NOMO-1 (cell line): ENCODE results near the gene PROM2.

Source experiments
- DNase-seq, 2 experiments: peaks; one replicate each; lab custom pipeline; 2025; ENCODE audit not compliant: unreplicated experiment in 2 of 2; lab: John Stamatoyannopoulos, UW

PROM2 gene

DNA sequence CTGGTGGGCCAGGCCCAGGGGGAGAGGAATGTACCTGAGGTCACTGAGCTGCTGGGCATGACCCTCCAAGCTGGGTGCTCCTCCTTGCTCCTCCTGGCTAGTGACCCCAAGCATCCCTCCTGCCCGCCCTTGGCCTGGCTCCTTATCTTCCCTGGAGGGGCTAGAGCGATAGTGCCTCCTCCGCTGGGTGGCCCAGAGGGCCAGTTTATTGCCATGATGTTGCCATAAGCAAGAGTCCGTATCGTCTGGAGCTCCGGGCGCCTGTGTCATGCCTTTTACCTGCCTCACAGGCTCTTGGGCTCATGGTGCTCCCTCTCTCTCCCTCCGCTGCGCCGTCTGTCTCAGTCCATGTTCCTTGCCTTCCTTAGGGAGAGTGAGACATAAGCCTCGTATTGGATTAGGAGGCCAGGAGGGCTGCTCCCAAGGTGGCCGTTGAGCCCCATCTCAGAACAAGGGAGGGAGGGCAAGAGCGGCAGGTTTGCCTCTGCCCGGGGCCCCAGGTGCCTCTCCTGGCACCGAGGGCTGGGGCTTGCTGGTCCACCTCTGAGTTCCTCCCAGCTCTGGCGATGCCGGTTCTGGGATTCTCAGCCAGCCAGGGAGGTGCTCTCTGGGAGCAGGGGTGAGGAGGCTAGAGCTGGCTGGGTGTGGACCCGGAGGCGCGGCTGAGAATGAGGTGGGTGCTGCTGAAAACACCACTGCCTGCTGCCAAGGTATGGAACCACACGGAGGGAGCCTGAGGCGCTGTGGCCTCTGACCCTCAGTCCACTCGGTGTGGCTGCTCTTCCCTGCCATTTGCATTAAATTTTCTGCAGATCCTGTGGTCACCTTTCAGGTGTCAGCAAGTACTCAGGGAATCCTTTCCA lies 45.5 kb downstream of the PROM2 start:
- no peak for DNase-seq

DNA sequence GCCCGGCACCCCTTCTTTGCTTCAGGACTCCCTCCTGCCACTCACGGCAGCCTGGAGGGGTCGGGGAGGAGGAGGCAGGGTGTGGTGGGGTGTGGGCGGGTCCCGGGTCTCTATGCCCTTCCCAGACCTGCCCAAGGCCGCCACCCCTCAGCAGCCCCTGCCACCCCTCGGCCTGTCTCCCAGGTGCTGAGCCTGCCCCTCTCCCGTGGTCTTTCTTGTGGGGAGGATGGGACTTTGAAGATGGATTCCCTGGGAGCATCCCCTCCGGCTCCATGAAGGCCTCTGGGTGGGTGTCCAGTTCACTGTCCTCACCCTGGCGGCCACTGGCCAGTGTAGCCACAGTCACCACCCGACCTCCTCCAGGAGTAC lies 46.1 kb downstream of the PROM2 start:
- DNase-seq: no peak

DNA sequence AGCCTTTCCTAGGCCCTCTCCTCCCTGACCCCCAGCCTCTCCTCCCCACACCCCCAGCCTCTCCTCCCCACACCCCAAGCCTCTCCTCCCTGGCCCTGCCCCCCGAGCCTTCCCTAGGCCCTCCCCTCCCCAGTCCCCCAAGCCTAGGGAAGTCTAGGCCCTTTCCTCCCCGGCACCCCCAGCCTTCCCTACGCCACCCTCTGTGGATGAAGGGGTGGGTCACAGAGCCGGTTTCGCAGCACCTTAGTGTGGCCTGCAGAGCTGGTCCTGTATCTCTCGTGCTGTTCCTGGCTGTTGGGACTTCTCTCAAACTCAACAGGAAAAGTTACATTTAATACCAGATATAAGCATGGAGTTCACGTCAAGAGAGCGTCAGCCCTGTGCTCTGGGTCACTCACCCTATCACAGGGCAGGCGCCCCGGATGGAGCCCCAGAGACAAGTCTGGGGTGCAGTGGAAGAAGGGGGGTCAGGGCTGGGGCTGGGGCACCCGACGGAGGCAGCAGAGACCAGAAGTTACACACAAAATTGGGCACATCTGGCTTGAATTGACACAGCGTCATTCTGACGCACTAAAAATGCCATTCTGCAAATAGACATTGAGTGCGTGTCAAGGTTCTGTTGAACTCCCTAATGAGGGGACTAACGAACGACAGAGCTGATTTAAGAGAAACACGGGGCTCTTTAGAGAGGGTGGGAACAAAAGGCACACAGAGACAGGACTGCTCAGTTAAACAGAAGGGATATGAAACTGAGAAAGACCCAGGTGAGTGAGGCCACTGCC lies 46.9 kb downstream of the PROM2 start:
- DNase-seq: no peak

DNA sequence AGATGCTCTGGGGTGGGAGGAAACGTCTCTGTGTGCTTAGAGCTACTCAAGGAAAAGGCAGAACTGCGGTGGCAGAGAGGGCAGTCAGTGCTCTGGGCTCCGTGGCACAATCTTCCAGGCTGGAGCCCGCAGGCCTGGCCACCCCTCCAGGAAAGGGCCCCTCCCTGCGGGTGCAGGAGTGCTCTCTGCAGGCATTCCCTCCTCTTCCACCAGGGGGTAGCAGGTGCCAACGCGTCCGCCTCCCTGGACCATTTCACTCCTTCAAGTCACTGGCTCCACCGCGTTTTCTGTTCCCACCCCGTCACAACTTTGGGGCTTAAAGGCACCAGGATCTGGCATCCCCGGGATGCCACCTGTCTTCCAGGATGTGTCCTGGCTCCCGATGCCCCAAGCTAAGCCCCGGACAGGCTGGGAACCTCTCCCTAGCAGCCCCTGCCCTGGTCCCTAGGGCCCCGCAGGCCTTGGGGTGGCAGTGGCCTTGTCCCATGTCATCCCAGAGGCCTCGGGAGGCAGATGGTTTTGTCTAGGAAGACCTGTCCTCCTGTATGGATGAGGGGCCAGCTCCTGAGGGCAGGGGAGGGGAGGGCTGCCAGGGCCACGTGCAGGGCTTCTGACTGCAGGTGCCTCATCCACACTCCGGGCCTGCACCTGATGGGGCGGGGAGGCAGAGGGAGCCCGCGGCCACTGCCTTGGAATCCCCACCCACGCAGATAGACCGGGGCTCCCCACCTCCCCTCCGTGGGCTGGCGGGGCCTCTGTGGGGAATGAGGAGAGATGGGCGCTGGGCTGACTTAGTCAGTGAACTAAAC lies 49.3 kb downstream of the PROM2 start:
- no peak for DNase-seq

DNA sequence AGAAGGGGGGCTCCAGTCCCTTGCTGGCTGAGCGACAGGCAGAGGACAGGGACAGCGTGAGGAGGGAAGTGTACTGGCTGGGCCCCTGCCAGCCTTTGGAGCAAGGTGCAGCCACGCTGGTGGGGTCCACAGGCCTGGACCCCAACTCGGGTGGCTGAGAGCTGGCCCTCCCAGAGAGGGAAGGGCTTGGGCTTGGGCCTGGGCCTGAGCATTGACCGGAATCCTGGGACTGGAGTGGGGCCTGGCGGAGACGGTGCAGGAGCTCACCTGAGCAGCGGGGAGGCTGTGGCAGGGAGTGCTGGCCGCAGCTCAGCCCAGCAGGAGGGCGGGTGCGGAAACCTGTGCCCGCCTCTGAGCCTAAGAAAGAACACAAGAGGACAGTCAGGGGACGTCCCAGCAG lies 50.8 kb downstream of the PROM2 start:
- DNase-seq: no peak

DNA sequence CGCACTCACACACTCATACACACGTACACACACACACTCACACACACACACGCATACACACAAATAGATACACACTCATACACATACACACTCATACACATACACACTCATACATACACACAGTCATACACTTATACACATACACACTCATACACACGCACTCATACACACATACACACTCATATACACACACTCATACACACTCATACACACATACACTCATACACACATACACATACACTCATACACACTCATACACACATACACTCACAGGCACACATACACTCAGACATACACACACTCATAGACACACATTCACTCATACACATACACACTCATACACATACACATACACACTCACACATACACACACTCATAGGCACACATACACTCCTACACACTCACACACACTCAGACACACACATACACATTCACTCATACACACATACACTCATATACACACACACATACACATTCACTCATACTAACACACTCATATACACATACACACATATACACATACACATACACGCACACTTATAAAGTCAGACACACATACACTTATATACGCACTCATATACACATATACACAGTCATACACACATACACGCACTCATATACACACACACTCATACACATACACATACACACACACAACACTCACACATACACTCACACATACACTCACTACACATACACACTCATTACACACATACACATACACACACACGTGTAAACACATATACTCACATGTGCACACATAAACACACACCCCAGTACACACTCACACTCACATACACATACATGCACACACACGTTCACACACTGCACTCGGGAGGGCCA lies 51.6 kb downstream of the PROM2 start:
- DNase-seq: no peak

DNA sequence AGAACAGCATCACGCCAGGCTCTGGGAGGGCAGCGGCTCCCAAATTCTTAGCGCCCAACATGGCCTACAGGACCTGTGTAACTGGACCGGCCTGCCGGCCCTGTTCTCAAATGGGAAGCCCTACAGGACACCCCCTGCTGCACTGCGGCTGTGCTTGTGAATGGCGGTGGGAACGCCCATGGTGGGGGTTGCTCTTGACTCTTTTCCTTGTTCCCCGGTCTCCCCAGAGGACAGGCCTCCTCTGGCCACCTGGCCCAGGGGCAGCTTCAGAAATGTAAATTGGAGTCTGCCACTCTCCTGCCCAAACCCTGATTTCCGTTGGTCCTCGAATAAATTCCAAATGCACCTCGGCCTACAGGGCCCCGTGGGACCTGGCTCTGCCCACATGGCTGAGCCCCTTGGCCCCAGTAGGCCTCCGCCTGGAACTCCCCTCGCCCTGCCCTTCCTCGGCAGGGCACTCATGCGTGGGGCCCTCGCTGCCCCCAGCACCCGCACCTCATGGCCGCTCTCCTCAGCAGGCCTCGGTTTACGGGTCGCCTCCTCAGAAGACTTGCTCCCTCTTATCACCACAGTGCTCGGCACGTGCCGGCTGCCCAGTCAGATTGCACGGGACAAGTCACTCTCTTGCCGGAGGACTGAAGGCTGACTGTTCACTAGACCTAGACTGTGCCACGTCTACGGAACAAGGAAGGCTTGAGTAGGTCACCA lies 52.3 kb downstream of the PROM2 start:
- no peak for DNase-seq

DNA sequence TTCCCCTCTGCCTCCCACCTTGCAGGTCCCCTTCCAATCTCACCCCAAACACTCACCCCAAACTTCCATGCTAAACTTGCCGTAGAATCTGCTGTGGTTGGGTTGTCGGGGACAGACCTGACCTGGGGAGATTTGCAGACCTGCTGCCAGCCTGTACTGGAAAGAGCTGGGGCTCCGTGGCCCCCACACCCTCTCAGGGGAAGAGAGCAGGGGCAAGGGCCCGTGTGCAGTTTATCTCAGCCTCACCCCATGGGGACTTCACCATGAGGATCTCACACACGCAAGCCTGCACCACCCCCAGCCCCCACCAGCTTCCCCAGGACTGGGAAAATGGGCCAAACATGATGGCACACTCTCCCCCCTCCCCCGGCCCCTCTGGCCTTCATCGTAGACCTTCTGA lies 53.6 kb downstream of the PROM2 start:
- no peak for DNase-seq

DNA sequence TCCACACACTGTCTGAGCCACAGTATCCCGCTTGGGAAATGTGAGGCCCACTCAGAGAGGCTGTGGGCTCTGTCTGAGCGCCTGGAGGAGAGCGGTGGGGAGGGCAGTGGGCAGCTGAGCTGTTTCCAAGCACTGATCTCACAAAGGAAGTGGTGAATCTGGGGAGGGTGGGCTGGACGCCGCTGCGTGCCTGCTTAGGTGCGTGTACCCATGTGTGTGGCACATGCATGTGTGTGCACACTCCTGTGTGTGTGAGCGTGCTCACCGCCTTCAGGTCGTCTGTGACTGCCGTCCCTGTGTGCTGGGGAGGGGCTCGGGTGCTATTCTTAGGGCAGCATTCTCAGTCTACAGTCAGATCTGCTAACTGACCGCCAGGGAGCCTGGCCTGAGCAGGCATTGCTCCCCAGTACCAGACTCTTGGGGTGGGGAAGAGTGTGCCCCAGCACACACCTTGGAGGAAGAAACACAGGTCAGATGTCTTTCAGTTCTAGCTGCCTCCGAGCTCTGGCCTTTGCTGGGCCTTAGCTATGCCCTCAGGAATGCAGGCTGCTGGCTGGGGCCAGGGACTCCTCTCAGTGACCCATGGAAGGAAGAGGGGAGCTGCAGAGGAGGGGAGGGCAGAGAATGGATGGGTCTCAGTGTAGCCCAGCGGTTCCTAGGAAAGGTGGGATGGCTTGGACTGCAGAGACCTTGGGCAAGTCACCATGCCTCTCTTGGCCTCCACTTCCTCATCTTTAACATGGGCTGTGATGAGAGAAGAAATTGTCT lies 54.3 kb downstream of the PROM2 start:
- no peak for DNase-seq

DNA sequence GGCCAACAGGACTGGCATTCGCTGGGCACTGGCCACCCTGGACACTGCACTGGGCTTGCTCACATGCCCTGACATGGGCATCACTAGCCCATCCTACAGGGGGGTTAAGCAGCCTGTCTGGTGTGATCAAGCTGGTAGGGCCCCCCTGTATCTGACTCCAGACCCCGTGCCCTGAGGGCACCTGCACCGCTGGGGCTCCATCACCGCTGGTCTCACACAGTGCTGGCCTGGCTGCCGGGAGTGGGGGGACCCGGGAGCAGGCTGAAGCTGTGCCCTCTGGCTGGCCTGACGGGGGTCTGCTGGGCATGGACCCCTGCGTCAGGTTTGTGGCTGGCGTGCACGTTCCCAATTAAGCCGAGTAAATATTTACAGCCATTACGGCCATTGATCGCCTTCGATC lies 55.2 kb downstream of the PROM2 start:
- DNase-seq: no peak

DNA sequence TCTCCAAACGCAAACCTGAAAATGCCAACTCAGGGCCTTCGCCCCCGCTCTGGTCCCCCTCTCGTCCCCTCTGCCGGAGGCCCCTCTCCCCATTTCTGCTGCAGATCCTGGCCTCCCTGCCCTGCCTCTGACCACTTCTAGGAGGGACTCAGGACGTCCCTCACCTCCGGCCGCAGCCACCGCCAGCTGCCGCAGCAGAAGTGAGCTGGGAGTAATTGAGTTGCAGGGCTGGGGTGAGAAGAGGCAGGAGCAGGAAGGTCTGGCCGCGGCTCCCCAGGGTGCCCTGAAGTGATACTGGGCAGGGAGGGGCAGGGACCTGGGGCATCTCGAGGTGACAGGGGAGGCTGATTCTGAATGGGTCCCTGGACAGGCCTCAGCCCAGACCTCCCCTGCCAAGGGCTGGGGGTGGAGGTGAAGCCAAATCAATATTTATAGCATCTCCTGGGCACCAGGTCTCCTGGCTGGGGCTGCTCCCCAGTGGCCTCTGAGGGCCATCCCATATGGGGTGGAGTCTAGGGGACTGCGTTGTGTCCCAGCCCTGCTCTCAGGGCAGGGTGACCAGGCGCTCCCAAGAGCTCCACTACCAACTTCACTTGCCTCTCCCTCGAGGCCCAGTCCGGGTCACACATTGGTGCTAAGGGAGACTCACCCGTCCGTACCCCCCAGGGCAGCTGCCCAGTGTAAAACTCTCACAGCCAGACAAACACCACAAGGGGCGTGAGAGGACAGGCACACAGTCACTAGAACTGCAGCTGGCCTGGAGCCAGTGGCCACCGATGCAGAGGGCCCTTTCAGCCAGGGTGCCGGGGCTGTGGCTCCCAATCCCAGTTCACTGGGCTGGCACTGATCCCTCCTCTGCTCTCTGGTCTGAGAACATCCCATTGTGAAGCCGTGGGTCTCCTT lies 55.9 kb downstream of the PROM2 start:
- DNase-seq: no peak

DNA sequence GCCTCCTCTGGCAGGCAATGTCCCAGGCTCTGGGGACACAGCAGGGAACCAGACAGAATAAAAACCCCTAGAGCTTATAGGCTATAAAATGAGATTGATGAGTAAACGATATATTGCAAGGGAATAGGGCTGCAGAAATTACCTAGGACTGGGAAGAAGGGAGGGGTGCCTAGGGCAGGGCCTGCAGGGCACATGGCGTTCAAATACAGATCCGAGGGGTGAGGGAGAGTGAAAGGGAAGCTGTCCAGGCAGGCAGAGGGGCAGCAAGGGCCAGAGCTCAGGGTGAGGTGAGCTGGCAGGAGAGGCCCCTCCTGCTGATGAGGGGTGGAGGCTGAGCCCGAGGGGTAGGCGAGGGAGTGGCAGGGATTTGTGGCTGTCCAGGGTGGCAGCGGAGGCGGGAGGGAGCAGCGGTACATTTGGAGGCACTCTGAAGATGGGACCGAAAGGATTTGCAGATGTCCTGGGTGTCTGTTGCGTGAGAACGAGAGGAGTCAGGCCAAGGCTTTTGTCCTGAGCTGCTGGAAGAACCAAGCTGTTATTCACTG lies 56.6 kb downstream of the PROM2 start:
- no peak for DNase-seq

DNA sequence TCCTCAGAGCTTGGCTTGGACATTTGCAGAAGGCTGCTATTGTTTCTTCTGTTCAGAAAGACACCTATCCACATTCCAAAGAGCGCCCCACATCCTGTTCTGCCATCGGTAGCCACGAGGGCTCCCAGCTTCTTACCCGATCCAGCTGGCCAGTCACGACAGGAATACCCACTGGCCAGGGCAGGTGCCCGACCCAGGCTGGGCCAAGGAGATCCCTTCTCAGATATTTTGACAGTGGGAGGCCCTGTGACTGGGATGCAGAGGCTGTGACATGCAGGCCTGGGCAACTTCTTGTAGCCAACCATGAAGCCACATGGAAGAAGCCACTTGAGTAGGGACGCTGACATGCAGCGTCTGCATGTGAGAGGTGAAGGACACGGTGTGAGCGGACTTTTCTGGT lies 57.4 kb downstream of the PROM2 start:
- no peak for DNase-seq

DNA sequence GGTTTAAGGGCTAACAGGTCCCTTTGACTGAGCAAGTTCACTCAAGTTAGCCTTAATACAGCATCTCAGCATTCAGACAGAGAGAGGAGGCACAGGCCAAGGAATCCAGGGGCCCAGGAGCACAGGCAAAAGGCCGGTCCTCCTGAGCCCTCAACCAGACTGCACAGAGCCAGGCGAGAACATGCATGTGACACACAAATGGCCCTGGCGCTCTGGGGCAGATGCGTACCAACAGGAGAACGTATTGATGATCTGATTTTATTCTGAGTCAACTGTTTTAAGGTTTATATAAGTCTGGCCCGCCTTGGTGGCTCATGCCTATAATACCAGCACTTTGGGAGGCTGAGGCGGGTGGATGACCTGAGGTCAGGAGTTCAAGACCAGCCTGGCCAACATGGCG lies 57.8 kb downstream of the PROM2 start:
- DNase-seq: no peak

DNA sequence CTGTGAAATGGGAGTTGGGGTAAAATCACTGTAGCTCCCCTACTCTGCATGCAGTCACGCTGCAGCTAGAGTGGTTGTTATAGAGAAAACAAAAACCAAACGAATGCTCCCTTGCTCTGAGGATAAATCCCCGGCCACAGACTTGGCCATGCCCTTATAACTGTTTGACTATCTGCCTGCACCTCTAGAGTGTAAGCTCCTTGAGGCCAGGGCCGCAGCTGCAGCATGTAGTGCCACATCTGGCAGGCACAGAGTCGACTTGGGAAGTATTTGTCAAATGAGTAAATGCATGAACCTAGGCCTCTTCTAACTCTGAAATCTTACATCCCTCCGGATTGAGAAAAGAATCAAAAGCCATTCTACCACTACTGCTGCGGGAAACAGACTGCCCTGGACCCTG lies 58.8 kb downstream of the PROM2 start:
- DNase-seq: no peak

DNA sequence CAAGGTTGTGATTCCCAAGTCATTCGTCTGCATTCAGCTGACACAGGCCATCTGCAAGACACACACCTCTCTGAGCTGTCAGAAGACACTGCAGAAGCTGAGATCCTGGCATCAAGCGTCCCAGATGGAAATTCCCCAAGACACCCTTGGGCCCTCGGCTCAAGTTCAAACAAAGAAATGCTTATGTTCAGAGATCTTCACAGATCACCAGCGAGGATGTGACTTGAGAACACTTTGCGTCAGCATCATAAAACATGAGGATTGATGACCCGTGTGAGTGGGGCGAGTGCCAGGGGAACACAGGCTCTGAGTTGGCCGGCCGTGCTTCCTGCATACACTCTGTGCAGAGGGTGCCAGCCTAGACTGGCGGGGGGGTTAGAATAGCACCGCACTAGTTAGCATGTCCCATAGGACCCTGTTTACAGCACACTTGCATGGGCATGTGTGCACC lies 59.7 kb downstream of the PROM2 start:
- DNase-seq: no peak

DNA sequence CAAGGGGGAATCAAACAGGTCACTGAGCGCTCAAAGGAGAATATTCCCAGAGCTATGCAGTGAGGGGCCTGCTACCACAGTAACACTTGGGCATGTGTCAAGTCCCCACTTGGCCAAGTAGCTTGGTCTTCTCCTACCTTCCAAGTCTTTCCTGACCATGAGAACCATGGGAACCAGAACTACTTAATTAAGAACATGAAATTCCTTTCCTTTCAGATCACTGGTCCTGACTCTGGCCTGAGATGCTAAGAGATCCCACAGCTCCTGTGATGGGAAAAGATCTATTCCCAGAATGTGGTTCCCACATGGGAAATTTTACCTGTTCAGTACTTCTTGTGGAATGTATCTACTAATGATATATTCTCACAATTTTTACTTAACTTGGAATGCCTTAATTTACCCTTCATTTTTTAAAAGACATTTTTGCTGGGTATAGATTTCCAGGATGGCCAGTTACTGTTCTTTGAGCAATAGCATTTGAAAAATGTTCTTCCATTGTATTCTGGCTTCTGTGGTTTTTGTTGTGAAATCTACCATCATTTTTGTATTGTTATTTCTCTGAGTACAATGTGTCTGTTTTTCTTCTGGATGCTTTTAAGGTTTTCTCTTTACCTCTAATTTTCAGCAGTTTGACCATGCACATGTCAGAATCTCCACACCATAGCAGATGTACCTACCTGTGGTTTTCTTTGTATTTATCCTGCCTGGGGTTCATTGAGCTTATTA lies 60.8 kb downstream of the PROM2 start:
- no peak for DNase-seq
